HCT116 (cell line): ENCODE measurements around the gene ADCY2.

ENCODE experiments used
- ELF1 ChIP-seq: IDR thresholded peaks from 2 replicates; pipeline ENCODE4 v1.6.1; 2012; ENCODE audit warnings: low read depth, borderline replicate concordance
- EZH2 ChIP-seq: fragments of 200-600 bp; sonication (generic); IDR thresholded peaks from 2 replicates; pipeline ENCODE4 v1.6.1; 2017; ENCODE audit warnings: antibody characterized with exemption, mixed run types
- EZH2phosphoT487 ChIP-seq: fragments of 200-600 bp; IDR thresholded peaks from 2 replicates; pipeline ENCODE4 v1.6.1; 2018; ENCODE audit warnings: antibody characterized with exemption, borderline replicate concordance
- FOSL1 ChIP-seq: IDR thresholded peaks from 2 replicates; pipeline ENCODE4 v1.6.1; 2012; ENCODE audit warnings: low read depth
- POLR2A ChIP-seq: IDR thresholded peaks from 2 replicates; pipeline ENCODE4 v1.7.0; 2011; ENCODE audit warnings: borderline replicate concordance; ENCODE audit not compliant: insufficient read depth, insufficient read length; ENCODE audit errors: extremely low read depth
- TF ChIP-seq, protein P1 (sequence below), 3 experiments: fragments of 200-600 bp in 1 of 3; sonication (generic) in 1 of 3; IDR thresholded peaks in 2 of 3; conservative IDR thresholded peaks in 1 of 3; 2 replicates each; pipeline ENCODE4 v1.5.1; 2012 to 2017; ENCODE audit warnings: low read depth in 2 of 3, low read length in 2 of 3, antibody characterized with exemption in 1 of 3, borderline replicate concordance in 1 of 3, control low read depth in 1 of 3, mild to moderate bottlenecking in 1 of 3, mixed read lengths in 1 of 3, mixed run types in 1 of 3, moderate library complexity in 1 of 3; ENCODE audit not compliant: insufficient read depth in 1 of 3
- TF ChIP-seq, protein P2 (sequence below): IDR thresholded peaks from 2 replicates; pipeline ENCODE4 v1.6.1; 2011; ENCODE audit warnings: mild to moderate bottlenecking, low read length, moderate library complexity; ENCODE audit not compliant: insufficient replicate concordance; ENCODE audit errors: extremely low read depth
- TF ChIP-seq, protein P3 (sequence below): IDR thresholded peaks from 2 replicates; pipeline ENCODE4 v1.6.1; 2012

DNA sequence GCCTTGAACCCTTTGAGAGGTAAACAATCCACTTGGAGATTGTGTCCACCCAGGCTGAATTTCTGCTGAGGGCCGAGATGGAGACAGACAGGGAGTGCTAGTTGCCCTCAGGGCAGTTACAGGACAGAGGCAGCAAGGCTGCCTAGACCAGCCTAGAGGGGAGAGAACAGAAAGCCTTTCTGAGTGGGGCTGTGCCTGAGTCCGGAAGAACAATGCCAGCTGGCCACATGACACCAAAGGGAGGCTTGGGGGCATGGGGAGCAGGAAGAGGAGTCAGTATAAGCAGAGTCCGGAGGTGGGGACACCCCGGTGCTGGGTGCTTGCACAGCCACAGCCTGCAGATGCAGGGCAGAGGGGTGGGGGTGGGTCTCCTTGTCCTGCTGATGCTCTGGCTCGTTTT, 309.3 kb downstream of the ADCY2 start:
- TF ChIP-seq, protein P1, sequence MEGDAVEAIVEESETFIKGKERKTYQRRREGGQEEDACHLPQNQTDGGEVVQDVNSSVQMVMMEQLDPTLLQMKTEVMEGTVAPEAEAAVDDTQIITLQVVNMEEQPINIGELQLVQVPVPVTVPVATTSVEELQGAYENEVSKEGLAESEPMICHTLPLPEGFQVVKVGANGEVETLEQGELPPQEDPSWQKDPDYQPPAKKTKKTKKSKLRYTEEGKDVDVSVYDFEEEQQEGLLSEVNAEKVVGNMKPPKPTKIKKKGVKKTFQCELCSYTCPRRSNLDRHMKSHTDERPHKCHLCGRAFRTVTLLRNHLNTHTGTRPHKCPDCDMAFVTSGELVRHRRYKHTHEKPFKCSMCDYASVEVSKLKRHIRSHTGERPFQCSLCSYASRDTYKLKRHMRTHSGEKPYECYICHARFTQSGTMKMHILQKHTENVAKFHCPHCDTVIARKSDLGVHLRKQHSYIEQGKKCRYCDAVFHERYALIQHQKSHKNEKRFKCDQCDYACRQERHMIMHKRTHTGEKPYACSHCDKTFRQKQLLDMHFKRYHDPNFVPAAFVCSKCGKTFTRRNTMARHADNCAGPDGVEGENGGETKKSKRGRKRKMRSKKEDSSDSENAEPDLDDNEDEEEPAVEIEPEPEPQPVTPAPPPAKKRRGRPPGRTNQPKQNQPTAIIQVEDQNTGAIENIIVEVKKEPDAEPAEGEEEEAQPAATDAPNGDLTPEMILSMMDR (IDR thresholded peaks at IDR 0.05 in 2 of 3, conservative IDR thresholded peaks at IDR 0.05 in 1 of 3; ENCODE audit: borderline replicate concordance in 1 of 3, insufficient read depth in 1 of 3, low read depth in 2 of 3, low read length in 2 of 3) = no peak
- TF ChIP-seq EZH2 (no peak), POLR2A (no peak), ELF1 (no peak), EZH2phosphoT487 (no peak), FOSL1 (no peak)
- TF ChIP-seq, protein P2, sequence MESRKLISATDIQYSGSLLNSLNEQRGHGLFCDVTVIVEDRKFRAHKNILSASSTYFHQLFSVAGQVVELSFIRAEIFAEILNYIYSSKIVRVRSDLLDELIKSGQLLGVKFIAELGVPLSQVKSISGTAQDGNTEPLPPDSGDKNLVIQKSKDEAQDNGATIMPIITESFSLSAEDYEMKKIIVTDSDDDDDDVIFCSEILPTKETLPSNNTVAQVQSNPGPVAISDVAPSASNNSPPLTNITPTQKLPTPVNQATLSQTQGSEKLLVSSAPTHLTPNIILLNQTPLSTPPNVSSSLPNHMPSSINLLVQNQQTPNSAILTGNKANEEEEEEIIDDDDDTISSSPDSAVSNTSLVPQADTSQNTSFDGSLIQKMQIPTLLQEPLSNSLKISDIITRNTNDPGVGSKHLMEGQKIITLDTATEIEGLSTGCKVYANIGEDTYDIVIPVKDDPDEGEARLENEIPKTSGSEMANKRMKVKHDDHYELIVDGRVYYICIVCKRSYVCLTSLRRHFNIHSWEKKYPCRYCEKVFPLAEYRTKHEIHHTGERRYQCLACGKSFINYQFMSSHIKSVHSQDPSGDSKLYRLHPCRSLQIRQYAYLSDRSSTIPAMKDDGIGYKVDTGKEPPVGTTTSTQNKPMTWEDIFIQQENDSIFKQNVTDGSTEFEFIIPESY = no peak
- TF ChIP-seq, protein P3, sequence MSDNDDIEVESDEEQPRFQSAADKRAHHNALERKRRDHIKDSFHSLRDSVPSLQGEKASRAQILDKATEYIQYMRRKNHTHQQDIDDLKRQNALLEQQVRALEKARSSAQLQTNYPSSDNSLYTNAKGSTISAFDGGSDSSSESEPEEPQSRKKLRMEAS = no peak
